Activated CD4-positive, alpha-beta T cell treated with anti-CD3 and anti-CD28 coated beads for 36 hours (primary cell): ENCODE results near the gene PPIB. TPM values are rescaled to one million over a fixed set of nuclear protein-coding genes. Genes with fewer than 3 reads are reported as not detected.

ENCODE experiments used
- ATAC-seq: fragments of 200-7000 bp; cut with Tn5 transposase; one replicate; pipeline ENCODE4 v1.10.0; 2021; ENCODE audit warnings: mild to moderate bottlenecking, moderate library complexity
- CTCF ChIA-PET: fragments of 350-600 bp; sonication (Branson Sonifier 250); formaldehyde crosslinking; loops from one replicate; lab custom pipeline; 2021; ENCODE audit warnings: antibody characterized with exemption; lab: Charles Lee
- POLR2A ChIA-PET: fragments of 350-600 bp; sonication (Branson Sonifier 250); formaldehyde crosslinking; loops from one replicate; lab custom pipeline; 2021; ENCODE audit warnings: antibody characterized with exemption, inconsistent platforms; lab: Charles Lee
- DNase-seq: peaks from one replicate; pipeline ENCODE4 v3.0.0-alpha.2; 2020
- H3K27ac Mint-ChIP-seq: one replicate; pipeline ENCODE4 v1.8.0; 2021; ENCODE audit warnings: mixed read lengths
- H3K27me3 Mint-ChIP-seq: one replicate; pipeline ENCODE4 v1.8.0; 2021; ENCODE audit warnings: mixed read lengths
- H3K36me3 Mint-ChIP-seq: one replicate; pipeline ENCODE4 v1.8.0; 2021; ENCODE audit warnings: low read depth, mixed read lengths
- H3K4me1 Mint-ChIP-seq: one replicate; pipeline ENCODE4 v1.8.0; 2021; ENCODE audit warnings: mixed read lengths
- H3K4me3 Mint-ChIP-seq: one replicate; pipeline ENCODE4 v1.8.0; 2021; ENCODE audit warnings: mild to moderate bottlenecking, moderate library complexity, mixed read lengths
- H3K9me3 Mint-ChIP-seq: one replicate; pipeline ENCODE4 v1.8.0; 2021; ENCODE audit warnings: low read depth, mixed read lengths
- intact Hi-C, 2 experiments: fragments of 100-400 bp; cut with DNase I in 1 of 2; cut with micrococcal nuclease in 1 of 2; formaldehyde crosslinking; loops; one replicate each; pipeline versions ENCODE4 v1.14.2 to v1.15.1; 2022 to 2024; cut with DNase I, micrococcal nuclease
- total RNA-seq, 2 experiments: library from RNA; stranded (reverse); gene quantifications; one replicate each; pipeline ENCODE4 v1.2.3, GENCODE V29; 2021

The PPIB gene
- total RNA-seq, 2 experiments from 2014 or later, result 221 to 233 TPM

DNA sequence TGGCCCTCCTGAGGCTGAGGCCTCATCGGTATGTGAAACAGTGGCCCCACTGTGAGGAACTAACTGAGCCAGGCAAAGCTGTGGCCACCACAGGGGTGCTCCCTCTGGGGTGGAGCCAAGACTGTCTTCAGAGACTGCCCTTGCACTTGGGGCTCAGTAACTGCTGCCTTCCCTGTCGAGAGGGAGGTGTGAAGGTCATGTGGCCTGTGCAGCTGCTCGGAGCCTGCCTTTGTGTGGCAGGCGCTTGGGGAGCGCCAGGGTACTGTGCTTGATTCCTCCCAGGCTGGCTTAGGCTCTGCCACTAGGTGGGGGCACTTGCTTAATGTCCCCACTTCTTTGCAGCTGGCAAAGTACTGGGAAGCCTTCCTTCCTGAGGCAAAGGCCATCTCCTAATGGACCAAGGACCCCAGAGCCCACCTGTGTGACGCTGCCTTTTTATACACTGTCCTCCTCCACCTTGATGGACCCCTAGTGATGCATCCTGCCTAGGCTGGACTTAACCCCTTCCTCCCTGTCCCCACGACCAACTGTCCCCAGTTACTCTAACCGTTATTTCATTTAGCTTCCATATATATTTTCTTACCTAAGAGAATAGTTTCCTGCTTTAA is 25.5 kb downstream of the PPIB start:
- intact Hi-C loops, result no loop called here
- no peak overlapping the region for H3K27ac Mint-ChIP-seq
- ChIA-PET POLR2A (no interaction called here), CTCF (interaction anchor here (0.6 to 1.1 kb wide), 2 partner anchors 17 to 530 kb away, joined by 3 read pairs; no protein-coding TSS in a partner anchor)
- H3K27me3 Mint-ChIP-seq, result no peaks in the 10 kb centered on the region
- peaks cover 42% of the 10 kb centered on the region for H3K36me3 Mint-ChIP-seq
- DNase-seq (no peak), ATAC-seq (no peak)
- no peak overlapping the region for H3K4me3 Mint-ChIP-seq
- H3K9me3 Mint-ChIP-seq, result no peaks in the 10 kb centered on the region
- no peaks in the 10 kb centered on the region for H3K4me1 Mint-ChIP-seq

DNA sequence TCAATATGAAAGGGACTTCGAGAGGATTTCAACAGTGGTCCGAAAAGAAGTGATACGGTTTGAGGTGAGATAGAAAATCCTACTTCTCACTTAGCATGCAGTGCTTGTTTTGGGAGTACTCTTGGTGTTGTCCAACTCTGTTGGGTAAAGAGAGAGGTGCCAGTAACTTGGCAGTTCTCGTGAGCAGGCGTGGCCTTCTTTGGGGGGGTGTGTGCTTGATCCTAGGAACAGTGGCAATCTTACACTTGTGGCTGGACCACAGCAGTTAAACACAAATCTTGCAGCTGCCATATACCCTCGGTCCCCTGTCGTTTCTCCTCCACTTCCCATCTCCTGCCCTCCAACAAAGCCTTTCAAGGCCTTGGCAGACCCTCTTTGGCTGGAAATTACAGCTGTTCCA is 26.5 kb downstream of the PPIB start:
- H3K4me3 Mint-ChIP-seq, result no peak overlapping the region
- POLR2A ChIA-PET, result no interaction called here

DNA sequence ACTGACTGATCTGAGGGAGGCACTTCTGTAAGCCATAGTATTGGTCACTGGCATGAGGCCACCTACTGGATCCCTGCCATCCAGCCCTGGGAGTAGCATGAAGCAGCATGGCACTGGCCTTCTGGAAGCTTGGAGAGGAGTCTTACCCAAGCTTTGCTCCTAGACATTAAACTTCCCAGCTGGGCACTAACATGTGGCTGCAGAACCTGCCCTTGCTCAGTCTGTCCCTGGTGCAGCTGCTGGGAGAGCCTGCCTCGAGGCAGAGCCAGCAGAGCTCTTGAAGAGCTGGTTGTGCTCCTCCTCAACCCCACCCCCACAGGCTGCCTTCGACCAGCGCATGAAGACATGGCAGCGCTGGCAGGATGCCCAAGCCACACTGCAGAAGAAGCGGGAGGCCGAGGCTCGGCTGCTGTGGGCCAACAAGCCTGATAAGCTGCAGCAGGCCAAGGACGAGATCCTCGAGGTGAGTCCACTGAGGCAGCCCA is 28.4 kb downstream of the PPIB start:
- ChIA-PET POLR2A (no interaction called here), CTCF (no interaction called here)
- no peaks in the 10 kb centered on the region for H3K4me1 Mint-ChIP-seq
- ATAC-seq (no peak), DNase-seq (no peak)
- intact Hi-C loops, result no loop called here
- H3K36me3 Mint-ChIP-seq, result peaks cover 46% of the 10 kb centered on the region
- no peaks in the 10 kb centered on the region for H3K27me3 Mint-ChIP-seq
- no peaks in the 10 kb centered on the region for H3K9me3 Mint-ChIP-seq
- no peak overlapping the region for H3K4me3 Mint-ChIP-seq
- no peak overlapping the region for H3K27ac Mint-ChIP-seq

More for the DNA sequence above, 26.5 kb downstream of the PPIB start:
- intact Hi-C loops, result no loop called here
- Mint-ChIP-seq H3K27me3 (no peaks in the 10 kb centered on the region), H3K36me3 (peaks cover 43% of the 10 kb centered on the region), H3K9me3 (no peaks in the 10 kb centered on the region), H3K27ac (no peak overlapping the region), H3K4me1 (no peaks in the 10 kb centered on the region)
- CTCF ChIA-PET, result interaction anchor here (0.6 kb wide), 1 partner anchor 529 kb away, joined by 3 read pairs; no protein-coding TSS in a partner anchor
- ATAC-seq, result no peak
- DNase-seq, result no peak

DNA sequence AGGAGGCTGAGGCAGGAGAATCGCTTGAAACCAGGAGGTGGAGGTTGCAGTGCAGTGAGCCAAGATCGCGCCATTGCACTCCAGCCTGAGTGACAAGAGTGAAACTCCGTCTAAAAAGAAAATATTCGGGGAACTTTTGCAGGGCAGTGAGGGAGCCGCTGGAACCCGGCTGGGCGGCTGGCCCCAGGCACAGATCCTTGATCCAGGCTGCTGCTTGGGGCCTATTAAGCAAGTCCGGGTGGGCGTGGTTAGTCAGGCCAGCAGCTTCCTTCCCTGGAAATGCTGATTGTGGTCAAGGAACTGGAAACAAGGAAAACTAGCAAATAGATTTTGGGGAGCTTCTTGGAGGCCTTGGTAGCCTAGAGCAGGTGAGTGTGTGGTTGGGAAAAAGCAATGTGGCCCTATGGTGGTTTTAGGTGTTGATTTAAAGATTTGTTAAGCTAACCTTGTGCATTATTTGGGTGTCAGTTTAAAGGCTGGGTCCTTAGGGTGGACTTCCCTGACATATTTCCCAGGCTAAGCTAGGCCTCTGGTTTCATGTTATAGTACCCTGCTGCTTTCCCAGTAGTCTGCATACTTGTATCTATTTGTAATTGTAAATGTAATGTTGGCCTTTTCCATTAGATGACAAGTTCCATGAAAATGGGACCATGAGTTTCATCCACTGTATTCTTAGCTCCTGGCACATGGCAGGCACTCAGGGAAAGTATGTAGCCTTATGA is 29.0 kb downstream of the PPIB start:
- no peaks in the 10 kb centered on the region for H3K27me3 Mint-ChIP-seq
- no peaks in the 10 kb centered on the region for H3K9me3 Mint-ChIP-seq
- no peak overlapping the region for H3K4me3 Mint-ChIP-seq
- no peak for DNase-seq
- no peak for ATAC-seq
- POLR2A ChIA-PET, result no interaction called here
- H3K36me3 Mint-ChIP-seq, result peaks cover 46% of the 10 kb centered on the region
- H3K4me1 Mint-ChIP-seq, result no peaks in the 10 kb centered on the region
- intact Hi-C loops, result no loop called here
- CTCF ChIA-PET, result no interaction called here
- no peak overlapping the region for H3K27ac Mint-ChIP-seq

- no peak for ATAC-seq
- Mint-ChIP-seq H3K4me3 (no peak overlapping the region), H3K9me3 (no peaks in the 10 kb centered on the region), H3K4me1 (no peaks in the 10 kb centered on the region), H3K27ac (no peak overlapping the region), H3K27me3 (no peaks in the 10 kb centered on the region), H3K36me3 (peaks cover 52% of the 10 kb centered on the region)
- CTCF ChIA-PET, result interaction anchor here (0.7 to 2.1 kb wide), 5 partner anchors 10 to 21 kb away, joined by 3 to 4 read pairs (median 3); no protein-coding TSS in a partner anchor
- intact Hi-C loops, result no loop called here
- POLR2A ChIA-PET, result interaction anchor here (1.5 kb wide), 1 partner anchor 14 kb away, joined by 4 read pairs; no protein-coding TSS in a partner anchor
- DNase-seq, result no peak
Measured at GRCh38 chr15:64132217-64132616, 30.6 kb downstream of the PPIB start.

DNA sequence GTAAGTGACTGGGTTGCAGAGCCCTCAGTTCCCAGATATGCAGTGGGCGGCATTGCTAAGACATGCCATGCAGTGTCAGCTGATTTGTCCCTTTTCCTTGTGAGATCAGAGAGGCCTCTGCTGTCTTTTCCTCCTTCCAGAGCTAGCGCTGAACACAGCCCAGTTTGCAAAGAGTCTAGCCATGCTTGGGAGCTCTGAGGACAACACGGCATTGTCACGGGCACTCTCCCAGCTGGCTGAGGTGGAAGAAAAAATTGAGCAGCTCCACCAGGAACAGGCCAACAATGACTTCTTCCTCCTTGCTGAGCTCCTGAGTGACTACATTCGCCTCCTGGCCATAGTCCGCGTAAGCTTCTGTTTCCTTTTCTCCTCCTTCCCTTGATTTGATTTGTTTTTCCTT is 31.3 kb downstream of the PPIB start:
- CTCF ChIA-PET, result interaction anchor here (0.9 to 2.1 kb wide), 4 partner anchors 10 to 19 kb away, joined by 3 to 4 read pairs (median 3); no protein-coding TSS in a partner anchor
- no peak for DNase-seq
- H3K27me3 Mint-ChIP-seq, result no peaks in the 10 kb centered on the region
- H3K9me3 Mint-ChIP-seq, result no peaks in the 10 kb centered on the region
- H3K4me3 Mint-ChIP-seq, result no peak overlapping the region
- H3K27ac Mint-ChIP-seq, result no peak overlapping the region
- ATAC-seq, result no peak
- no peaks in the 10 kb centered on the region for H3K4me1 Mint-ChIP-seq
- H3K36me3 Mint-ChIP-seq, result peaks cover 45% of the 10 kb centered on the region
- intact Hi-C loops, result no loop called here
- POLR2A ChIA-PET, result interaction anchor here (1.5 kb wide), 1 partner anchor 14 kb away, joined by 4 read pairs; no protein-coding TSS in a partner anchor

DNA sequence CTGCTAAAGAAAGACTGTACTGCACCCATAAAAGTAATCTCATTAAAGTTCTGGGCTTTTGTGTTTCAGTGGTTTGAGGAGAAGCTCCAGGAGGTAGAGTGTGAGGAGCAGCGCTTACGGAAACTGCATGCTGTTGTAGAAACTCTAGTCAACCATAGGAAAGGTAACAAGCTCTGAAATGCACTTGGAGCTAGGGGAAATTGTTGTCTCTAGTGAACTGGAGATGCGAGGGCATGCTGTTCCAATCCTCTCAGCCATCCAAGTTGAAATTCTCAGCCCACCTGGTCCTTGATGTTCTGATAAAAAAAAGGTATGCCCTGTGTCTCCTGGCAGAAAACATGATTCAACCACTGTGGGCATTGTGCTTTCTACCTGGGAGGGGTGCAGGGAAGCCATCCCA is 32.7 kb downstream of the PPIB start:
- Mint-ChIP-seq H3K27me3 (no peaks in the 10 kb centered on the region), H3K36me3 (peaks cover 42% of the 10 kb centered on the region)

GRCh38 chr15:64127521-64128270 is 35.1 kb downstream of the PPIB start:
- Mint-ChIP-seq H3K4me3 (no peak overlapping the region), H3K27me3 (no peaks in the 10 kb centered on the region), H3K36me3 (peaks cover 50% of the 10 kb centered on the region), H3K9me3 (no peaks in the 10 kb centered on the region), H3K27ac (no peak overlapping the region), H3K4me1 (no peaks in the 10 kb centered on the region)
- intact Hi-C loops, result no loop called here
- ATAC-seq (no peak), DNase-seq (no peak)
- ChIA-PET POLR2A (no interaction called here), CTCF (interaction anchor here (0.7 kb wide), 1 partner anchor 755 kb away, joined by 5 read pairs; no protein-coding TSS in a partner anchor)

More for the DNA sequence above, 32.7 kb downstream of the PPIB start:
- Mint-ChIP-seq H3K9me3 (no peaks in the 10 kb centered on the region), H3K4me1 (no peaks in the 10 kb centered on the region), H3K27ac (no peak overlapping the region), H3K4me3 (no peak overlapping the region)
- intact Hi-C loops, result no loop called here
- ChIA-PET CTCF (no interaction called here), POLR2A (interaction anchor here (0.6 kb wide), 1 partner anchor 175 kb away, joined by 3 read pairs; no protein-coding TSS in a partner anchor)
- ATAC-seq, result no peak
- no peak for DNase-seq

GRCh38 chr15:64125978-64126377 is 36.8 kb downstream of the PPIB start:
- ChIA-PET POLR2A (interaction anchor here (0.6 to 0.7 kb wide), 3 partner anchors 17 to 1166 kb away, joined by 3 to 5 read pairs (median 4); no protein-coding TSS in a partner anchor), CTCF (interaction anchor here (0.7 to 2.1 kb wide), 4 partner anchors 14 to 660 kb away, joined by 3 to 5 read pairs (median 3); no protein-coding TSS in a partner anchor)
- Mint-ChIP-seq H3K27ac (no peak overlapping the region), H3K4me3 (no peak overlapping the region), H3K9me3 (no peaks in the 10 kb centered on the region), H3K27me3 (no peaks in the 10 kb centered on the region), H3K36me3 (peaks cover 47% of the 10 kb centered on the region), H3K4me1 (no peaks in the 10 kb centered on the region)
- ATAC-seq (no peak), DNase-seq (no peak)
- intact Hi-C loops, result no loop called here

GRCh38 chr15:64122936-64123351 is 39.9 kb downstream of the PPIB start:
- Mint-ChIP-seq H3K36me3 (peaks cover 52% of the 10 kb centered on the region), H3K27ac (no peak overlapping the region), H3K27me3 (no peaks in the 10 kb centered on the region), H3K4me3 (no peak overlapping the region), H3K9me3 (no peaks in the 10 kb centered on the region), H3K4me1 (no peaks in the 10 kb centered on the region)
- no peak for DNase-seq
- intact Hi-C loops, result no loop called here
- ChIA-PET POLR2A (no interaction called here), CTCF (interaction anchor here (1.0 to 1.4 kb wide), 3 partner anchors 21 to 30 kb away, joined by 3 to 5 read pairs (median 4); no protein-coding TSS in a partner anchor)
- ATAC-seq, result no peak

- H3K4me1 Mint-ChIP-seq, result no peaks in the 10 kb centered on the region
- no peak for DNase-seq
- H3K4me3 Mint-ChIP-seq, result no peak overlapping the region
- ChIA-PET CTCF (interaction anchor here (0.9 to 1.4 kb wide), 3 partner anchors 9 to 31 kb away, joined by 3 to 5 read pairs (median 3); no protein-coding TSS in a partner anchor), POLR2A (no interaction called here)
- no peaks in the 10 kb centered on the region for H3K9me3 Mint-ChIP-seq
- peaks cover 52% of the 10 kb centered on the region for H3K36me3 Mint-ChIP-seq
- no peak for ATAC-seq
- H3K27me3 Mint-ChIP-seq, result no peaks in the 10 kb centered on the region
- H3K27ac Mint-ChIP-seq, result no peak overlapping the region
- intact Hi-C loops, result no loop called here
Measured at GRCh38 chr15:64122444-64122843, 40.4 kb downstream of the PPIB start.
